ENCODE results near the gene KIAA1328.

- no peak for TF ChIP-seq POLR2AphosphoS5 (IDR thresholded peaks at IDR 0.05; ENCODE audit: insufficient read depth in 1 of 2, low read depth in 1 of 2)
- TF ChIP-seq POLR2A (IDR thresholded peaks at IDR 0.05) = no peak
These were observed 58.9 kb downstream of the KIAA1328 start for GRCh38 chr18:36887864-36888263.

All from vagina (tissue), 2 donors.